ENCODE measurements around the gene OR10J5.

OR10J5 gene

GRCh38 chr1:159535907-159536306 is at the start of gene OR10J5:
Gene OR10J5 (minus strand): TSS chr1:159536007. CDS start chr1:159536007, 0 bp downstream.
- TF ChIP-seq CTCF (IDR thresholded peaks at IDR 0.05) = no peak

GRCh38 chr1:159584536-159584935 is 48.7 kb upstream of the OR10J5 start:
- Histone ChIP-seq H3K9me3 (ENCODE audit: control insufficient read depth, low read length) (no peaks in the 10 kb centered on the region), H3K4me2 (ENCODE audit: low read length) (no peak overlapping the region), H3K36me3 (ENCODE audit: control insufficient read depth, insufficient read depth, low read length) (no peaks in the 10 kb centered on the region), H3K27me3 (ENCODE audit: control insufficient read depth, insufficient read depth, low read length) (no peaks in the 10 kb centered on the region), H3K4me1 (no peaks in the 10 kb centered on the region), H2AFZ (no peak overlapping the region), H3K79me2 (no peaks in the 10 kb centered on the region), H3K4me3 (ENCODE audit: low read depth, low read length) (no peak overlapping the region), H3K27ac (no peak overlapping the region), H3K9ac (no peak overlapping the region)
- TF ChIP-seq CTCF (IDR thresholded peaks at IDR 0.05) = no peak

More at GRCh38 chr1:159535907-159536306, at the start of gene OR10J5:
- Histone ChIP-seq H3K36me3 (ENCODE audit: control insufficient read depth, insufficient read depth, low read length) (no peaks in the 10 kb centered on the region), H3K4me1 (no peaks in the 10 kb centered on the region), H3K9ac (no peak within 1 kb of the TSS), H3K4me3 (ENCODE audit: low read depth, low read length) (no peak within 1 kb of the TSS), H3K27ac (no peak within 1 kb of the TSS), H3K27me3 (ENCODE audit: control insufficient read depth, insufficient read depth, low read length) (no peaks in the 10 kb centered on the region), H3K4me2 (ENCODE audit: low read length) (no peak within 1 kb of the TSS), H3K79me2 (no peaks in the 10 kb centered on the region), H2AFZ (no peak within 1 kb of the TSS), H3K9me3 (ENCODE audit: control insufficient read depth, low read length) (no peaks in the 10 kb centered on the region)

GRCh38 chr1:159581422-159581821 is 45.6 kb upstream of the OR10J5 start:
- Histone ChIP-seq H3K4me2 (ENCODE audit: low read length) (no peak overlapping the region), H3K36me3 (ENCODE audit: control insufficient read depth, insufficient read depth, low read length) (no peaks in the 10 kb centered on the region), H3K27me3 (ENCODE audit: control insufficient read depth, insufficient read depth, low read length) (no peaks in the 10 kb centered on the region), H3K9ac (no peak overlapping the region), H2AFZ (no peak overlapping the region), H3K4me3 (ENCODE audit: low read depth, low read length) (no peak overlapping the region), H3K4me1 (no peaks in the 10 kb centered on the region), H3K9me3 (ENCODE audit: control insufficient read depth, low read length) (no peaks in the 10 kb centered on the region), H3K27ac (no peak overlapping the region), H3K79me2 (no peaks in the 10 kb centered on the region)
- no peak for TF ChIP-seq CTCF (IDR thresholded peaks at IDR 0.05)

- Histone ChIP-seq H3K9me3 (ENCODE audit: control insufficient read depth, low read length) (no peaks in the 10 kb centered on the region), H3K4me3 (ENCODE audit: low read depth, low read length) (no peak overlapping the region), H3K9ac (no peak overlapping the region), H3K36me3 (ENCODE audit: control insufficient read depth, insufficient read depth, low read length) (no peaks in the 10 kb centered on the region), H2AFZ (no peak overlapping the region), H3K27me3 (ENCODE audit: control insufficient read depth, insufficient read depth, low read length) (no peaks in the 10 kb centered on the region), H3K79me2 (no peaks in the 10 kb centered on the region), H3K4me2 (ENCODE audit: low read length) (no peak overlapping the region), H3K27ac (no peak overlapping the region), H3K4me1 (no peaks in the 10 kb centered on the region)
- no peak for TF ChIP-seq CTCF (IDR thresholded peaks at IDR 0.05)
Observed at GRCh38 chr1:159580340-159580739, 44.5 kb upstream of the OR10J5 start.

GRCh38 chr1:159577446-159577845 is 41.6 kb upstream of the OR10J5 start:
- H3K4me1 ChIP-seq = no peaks in the 10 kb centered on the region
- H3K36me3 ChIP-seq (ENCODE audit: control insufficient read depth, insufficient read depth, low read length) = no peaks in the 10 kb centered on the region
- H3K27me3 ChIP-seq (ENCODE audit: control insufficient read depth, insufficient read depth, low read length) = no peaks in the 10 kb centered on the region
- no peaks in the 10 kb centered on the region for H3K9me3 ChIP-seq (ENCODE audit: control insufficient read depth, low read length)
- H3K4me3 ChIP-seq (ENCODE audit: low read depth, low read length) = no peak overlapping the region
- no peak overlapping the region for H3K4me2 ChIP-seq (ENCODE audit: low read length)
- no peak overlapping the region for H3K9ac ChIP-seq
- no peaks in the 10 kb centered on the region for H3K79me2 ChIP-seq
- no peak overlapping the region for H3K27ac ChIP-seq
- TF ChIP-seq CTCF (IDR thresholded peaks at IDR 0.05) = no peak
- no peak overlapping the region for H2AFZ ChIP-seq

Measured in parathyroid adenoma (tissue), 2 donors.